Osteocyte (in vitro differentiated cells): ENCODE measurements around the gene SPACA5. TPM values are rescaled to one million over a fixed set of nuclear protein-coding genes. Genes with fewer than 3 reads are reported as not detected.
A peak's percentile ranks its signal among the peaks of the same experiment; 100 is the strongest.
"Not testable (repeated sequence)": the region's sequence is repeated elsewhere in the genome, so short reads cannot be mapped to it uniquely, and the experiment has no call there.

Experiments used
- DNase-seq: peaks from one replicate; pipeline ENCODE4 v3.0.0; 2021; ENCODE audit warnings: mixed read lengths; ENCODE audit not compliant: unreplicated experiment; ENCODE audit errors: extremely low spot score
- H3K27ac Mint-ChIP-seq: one replicate; pipeline ENCODE4 v1.8.0; 2021; ENCODE audit warnings: mild to moderate bottlenecking, mixed read lengths; ENCODE audit not compliant: unreplicated experiment
- H3K27me3 Mint-ChIP-seq: one replicate; pipeline ENCODE4 v1.8.0; 2021; ENCODE audit warnings: mixed read lengths; ENCODE audit not compliant: unreplicated experiment
- H3K36me3 Mint-ChIP-seq: one replicate; pipeline ENCODE4 v1.8.0; 2021; ENCODE audit warnings: mixed read lengths; ENCODE audit not compliant: unreplicated experiment
- H3K4me1 Mint-ChIP-seq: one replicate; pipeline ENCODE4 v1.8.0; 2021; ENCODE audit warnings: mixed read lengths; ENCODE audit not compliant: unreplicated experiment
- H3K4me3 Mint-ChIP-seq: one replicate; pipeline ENCODE4 v1.8.0; 2021; ENCODE audit warnings: mild to moderate bottlenecking, moderate library complexity, mixed read lengths; ENCODE audit not compliant: unreplicated experiment
- H3K9me3 Mint-ChIP-seq: one replicate; pipeline ENCODE4 v1.8.0; 2021; ENCODE audit warnings: mixed read lengths; ENCODE audit not compliant: unreplicated experiment
- CTCF ChIP-seq: fragments of 200-600 bp; sonication (generic); IDR thresholded peaks from 2 replicates; pipeline ENCODE4 v1.5.0; 2021; ENCODE audit warnings: antibody characterized with exemption, mild to moderate bottlenecking, moderate library complexity
- total RNA-seq: library from RNA; stranded (reverse); gene quantifications from 2 replicates; pipeline ENCODE4 v1.2.1, GENCODE V29; 2021

SPACA5 gene
- total RNA-seq, 1 donor from 2014 or later: not detected

- H3K9me3 Mint-ChIP-seq: peaks cover 9% of the 10 kb centered on the region
- no peak overlapping the region for H3K27ac Mint-ChIP-seq
- H3K36me3 Mint-ChIP-seq: no peaks in the 10 kb centered on the region
- H3K4me1 Mint-ChIP-seq: peaks cover 14% of the 10 kb centered on the region
- no peak for DNase-seq
- H3K27me3 Mint-ChIP-seq: no peaks in the 10 kb centered on the region
- no peak overlapping the region for H3K4me3 Mint-ChIP-seq
- no peak for TF ChIP-seq CTCF
Observed at GRCh38 chrX:48002319-48002718, 4.5 kb upstream of the SPACA5 start.

- no peak for DNase-seq
- Mint-ChIP-seq H3K9me3 (peaks cover 9% of the 10 kb centered on the region), H3K27me3 (no peaks in the 10 kb centered on the region), H3K4me1 (peaks cover 14% of the 10 kb centered on the region), H3K27ac (no peak overlapping the region), H3K4me3 (peak overlapping the region; percentile 96), H3K36me3 (no peaks in the 10 kb centered on the region)
- no peak for TF ChIP-seq CTCF
Observed at GRCh38 chrX:48002929-48003328, 3.9 kb upstream of the SPACA5 start.

- DNase-seq: no peak
- peaks cover 14% of the 10 kb centered on the region for H3K4me1 Mint-ChIP-seq
- peak overlapping the region; percentile 96 for H3K4me3 Mint-ChIP-seq
- H3K27me3 Mint-ChIP-seq: no peaks in the 10 kb centered on the region
- H3K27ac Mint-ChIP-seq: peak overlapping the region; percentile 93
- TF ChIP-seq CTCF: no peak
- no peaks in the 10 kb centered on the region for H3K36me3 Mint-ChIP-seq
- H3K9me3 Mint-ChIP-seq: peaks cover 9% of the 10 kb centered on the region
Observed at GRCh38 chrX:48003367-48003757, 3.4 kb upstream of the SPACA5 start.

- H3K9me3 Mint-ChIP-seq: peaks cover 9% of the 10 kb centered on the region
- peak; percentile 96 for DNase-seq
- H3K4me1 Mint-ChIP-seq: peaks cover 14% of the 10 kb centered on the region
- peak within 1 kb of the TSS; percentile 93 for H3K27ac Mint-ChIP-seq
- no peaks in the 10 kb centered on the region for H3K36me3 Mint-ChIP-seq
- no peak for TF ChIP-seq CTCF
- peak within 1 kb of the TSS; percentile 96 for H3K4me3 Mint-ChIP-seq
- no peaks in the 10 kb centered on the region for H3K27me3 Mint-ChIP-seq
Observed at GRCh38 chrX:48003758-48004457, 2.9 kb upstream of the SPACA5 start, which contains the start of gene ZNF182. Gene ZNF182, minus strand, starts transcription at chrX:48003989. Its CDS starts 1,380 bp downstream, at chrX:48002609.

GRCh38 chrX:48009445-48009960 lies 2.7 kb downstream of the SPACA5 start:
- DNase-seq, H3K27me3 Mint-ChIP-seq, H3K27ac Mint-ChIP-seq, H3K4me1 Mint-ChIP-seq, H3K36me3 Mint-ChIP-seq, H3K9me3 Mint-ChIP-seq, H3K4me3 Mint-ChIP-seq: not testable (repeated sequence)

- not testable (repeated sequence) for H3K4me1 Mint-ChIP-seq, H3K4me3 Mint-ChIP-seq, H3K27me3 Mint-ChIP-seq, H3K36me3 Mint-ChIP-seq, DNase-seq, H3K27ac Mint-ChIP-seq, H3K9me3 Mint-ChIP-seq
Observed at GRCh38 chrX:48016583-48017310, 10.0 kb downstream of the SPACA5 start.

- not testable (repeated sequence) for H3K4me3 Mint-ChIP-seq, H3K4me1 Mint-ChIP-seq, DNase-seq, H3K36me3 Mint-ChIP-seq, H3K27me3 Mint-ChIP-seq, H3K9me3 Mint-ChIP-seq, H3K27ac Mint-ChIP-seq
Observed at GRCh38 chrX:48019892-48020291, 13.1 kb downstream of the SPACA5 start.

DNA sequence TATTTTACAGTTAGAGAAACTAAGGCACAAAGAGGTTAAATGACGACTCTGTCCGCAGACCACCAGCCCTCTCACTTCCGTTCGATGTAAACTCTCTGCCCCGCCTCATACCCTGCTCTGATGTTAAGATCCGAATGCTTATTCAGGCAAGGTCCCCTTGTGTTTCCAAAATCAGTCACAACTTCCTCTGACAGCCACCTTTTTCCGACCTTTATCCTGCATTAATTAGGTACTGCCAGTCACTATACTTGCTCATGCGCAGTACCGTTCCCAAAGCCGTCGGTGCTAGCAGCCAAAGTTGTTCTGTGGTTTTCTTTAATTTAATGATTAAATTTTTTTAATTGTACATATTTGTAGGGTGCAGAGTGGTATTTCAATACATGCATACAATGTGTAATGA lies 13.7 kb downstream of the SPACA5 start:
- H3K27me3 Mint-ChIP-seq, DNase-seq, H3K4me1 Mint-ChIP-seq, H3K4me3 Mint-ChIP-seq, H3K27ac Mint-ChIP-seq, H3K9me3 Mint-ChIP-seq, H3K36me3 Mint-ChIP-seq: not testable (repeated sequence)
